ES-I3 (cell line): Measurements from ENCODE around the gene VANGL2.

Source experiments
- H3K36me3 ChIP-seq: 2 replicates; pipeline ENCODE4 v1.6.1; 2013; ENCODE audit warnings: mild to moderate bottlenecking, low read length, control low read depth, moderate library complexity; ENCODE audit not compliant: insufficient read depth
- H3K4me1 ChIP-seq: 2 replicates; pipeline ENCODE4 v1.6.1; 2013; ENCODE audit warnings: mild to moderate bottlenecking, control low read depth, low read length; ENCODE audit not compliant: insufficient read depth
- H3K9ac ChIP-seq: 2 replicates; pipeline ENCODE4 v1.6.1; 2013; ENCODE audit warnings: low read depth, mild to moderate bottlenecking, low read length, moderate library complexity
- H3K9me3 ChIP-seq: 2 replicates; pipeline ENCODE4 v1.6.1; 2013; ENCODE audit warnings: mild to moderate bottlenecking, low read length, moderate library complexity; ENCODE audit not compliant: control insufficient read depth, insufficient read depth

Gene VANGL2

GRCh38 chr1:160437432-160438316 is 37.3 kb downstream of the VANGL2 start:
- Histone ChIP-seq H3K4me1 (no peaks in the 10 kb centered on the region), H3K36me3 (no peaks in the 10 kb centered on the region), H3K9me3 (0 out of 2 replicates have a peak, but pooled peaks cover 2% of the 10 kb centered on the region), H3K9ac (no peak overlapping the region)

- 0 out of 2 replicates have a peak, but pooled peaks cover 2% of the 10 kb centered on the region for H3K9me3 ChIP-seq
- H3K4me1 ChIP-seq: no peaks in the 10 kb centered on the region
- H3K36me3 ChIP-seq: no peaks in the 10 kb centered on the region
- no peak overlapping the region for H3K9ac ChIP-seq
Observed at GRCh38 chr1:160438317-160438918, 38.1 kb downstream of the VANGL2 start.

GRCh38 chr1:160438935-160439334 is 38.6 kb downstream of the VANGL2 start:
- no peak overlapping the region for H3K9ac ChIP-seq
- 0 out of 2 replicates have a peak, but pooled peaks cover under 1% of the 10 kb centered on the region for H3K9me3 ChIP-seq
- H3K4me1 ChIP-seq: no peaks in the 10 kb centered on the region
- no peaks in the 10 kb centered on the region for H3K36me3 ChIP-seq

GRCh38 chr1:160439718-160440117 is 39.4 kb downstream of the VANGL2 start:
- H3K4me1 ChIP-seq: no peaks in the 10 kb centered on the region
- no peaks in the 10 kb centered on the region for H3K36me3 ChIP-seq
- H3K9ac ChIP-seq: no peak overlapping the region
- no peaks in the 10 kb centered on the region for H3K9me3 ChIP-seq

- Histone ChIP-seq H3K4me1 (no peaks in the 10 kb centered on the region), H3K9me3 (no peaks in the 10 kb centered on the region), H3K9ac (no peak overlapping the region), H3K36me3 (no peaks in the 10 kb centered on the region)
Observed at GRCh38 chr1:160446945-160447600, 46.7 kb downstream of the VANGL2 start.

DNA sequence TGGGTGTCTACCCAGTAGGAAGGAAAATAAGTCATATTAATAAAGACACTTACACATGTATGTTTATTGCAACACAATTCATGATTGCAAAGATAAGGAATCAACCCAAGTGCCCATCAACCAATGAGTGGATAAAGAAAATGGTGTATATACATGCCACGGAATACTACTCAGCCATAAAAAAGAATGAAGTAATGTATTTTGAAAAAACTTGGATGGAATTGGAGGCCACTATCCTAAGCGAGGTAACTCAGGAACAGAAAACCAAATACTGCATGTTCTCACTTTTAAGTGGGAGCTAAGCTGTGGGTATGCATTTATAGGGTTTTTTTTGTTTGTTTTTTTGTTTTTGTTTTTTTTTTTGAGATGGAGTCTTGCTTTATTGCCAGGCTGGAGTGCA is 49.1 kb downstream of the VANGL2 start:
- Histone ChIP-seq H3K9ac (no peak overlapping the region), H3K9me3 (no peaks in the 10 kb centered on the region), H3K36me3 (no peaks in the 10 kb centered on the region), H3K4me1 (no peaks in the 10 kb centered on the region)

DNA sequence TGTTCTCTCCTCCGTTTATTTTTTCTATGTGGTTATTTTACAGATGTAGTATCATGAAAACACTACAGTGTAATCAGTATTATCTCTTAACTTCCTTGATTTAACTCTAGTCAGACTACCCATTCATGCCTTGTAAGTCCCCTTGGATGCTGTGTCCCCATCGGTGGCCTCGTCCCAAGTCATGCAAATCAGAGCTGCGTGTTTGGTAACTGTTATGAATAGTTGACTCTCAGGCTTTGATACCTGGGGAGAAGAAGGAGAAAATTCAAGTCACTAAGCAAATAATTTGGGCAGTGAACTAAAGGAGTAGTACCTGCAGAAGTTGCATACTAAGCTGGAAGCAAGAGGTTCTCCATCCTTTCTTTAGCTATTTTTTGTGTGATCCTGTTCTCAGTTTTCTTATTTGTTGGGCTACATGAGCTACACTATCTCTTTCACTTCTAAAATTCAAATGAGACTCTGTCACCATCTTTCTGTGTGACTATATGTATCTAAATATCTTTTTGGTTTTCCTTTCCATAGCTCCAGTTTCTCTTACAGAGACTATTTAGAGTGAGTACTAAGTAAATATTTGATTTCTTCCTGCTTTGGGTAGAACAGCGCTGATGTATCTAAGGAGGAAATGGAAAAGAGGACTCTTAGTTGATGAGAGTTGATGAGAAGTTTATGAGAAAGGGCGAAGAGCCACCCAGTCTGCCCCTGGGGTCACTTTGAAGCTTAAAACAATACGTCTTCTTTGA is 50.9 kb downstream of the VANGL2 start:
- no peak overlapping the region for H3K9ac ChIP-seq
- H3K9me3 ChIP-seq: no peaks in the 10 kb centered on the region
- no peaks in the 10 kb centered on the region for H3K4me1 ChIP-seq
- H3K36me3 ChIP-seq: no peaks in the 10 kb centered on the region

DNA sequence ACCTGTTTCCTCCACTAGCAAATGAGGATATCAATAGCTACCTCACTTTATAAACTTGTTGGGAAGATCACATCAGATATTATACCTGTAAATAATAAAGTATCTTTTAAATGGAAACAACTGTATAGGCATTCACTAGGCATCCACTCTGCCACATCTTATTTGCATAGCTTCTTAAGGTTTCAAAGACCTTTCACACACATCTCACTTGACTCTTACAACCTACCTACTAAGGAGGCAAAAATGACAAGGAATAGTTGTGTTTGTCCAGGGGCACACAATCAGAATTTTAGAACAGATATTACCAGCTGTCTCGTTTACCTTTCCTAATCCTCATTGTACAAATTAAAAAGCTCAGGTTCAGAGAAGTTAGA is 51.5 kb downstream of the VANGL2 start:
- Histone ChIP-seq H3K36me3 (no peaks in the 10 kb centered on the region), H3K9ac (no peak overlapping the region), H3K4me1 (no peaks in the 10 kb centered on the region), H3K9me3 (no peaks in the 10 kb centered on the region)

DNA sequence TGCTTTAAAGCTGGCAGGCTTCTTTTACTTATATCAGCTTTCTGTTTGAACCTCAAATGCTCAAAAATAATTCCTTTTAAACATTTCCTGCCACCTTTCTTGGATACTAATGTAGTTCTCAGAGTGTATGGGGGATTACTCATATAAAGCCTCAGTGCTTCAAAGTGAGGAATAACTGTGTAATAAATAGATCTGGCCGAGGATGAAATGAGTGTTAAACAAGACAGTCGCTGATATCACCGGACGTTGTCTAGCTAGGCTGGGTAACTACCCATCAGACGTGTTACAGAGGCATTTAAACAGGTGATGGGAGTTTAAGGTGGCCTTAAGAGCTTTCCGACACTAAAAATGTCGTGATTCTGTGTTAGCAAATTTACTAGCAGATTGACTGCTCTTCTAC is 53.1 kb downstream of the VANGL2 start:
- Histone ChIP-seq H3K4me1 (no peaks in the 10 kb centered on the region), H3K9me3 (no peaks in the 10 kb centered on the region), H3K9ac (no peak overlapping the region), H3K36me3 (no peaks in the 10 kb centered on the region)

DNA sequence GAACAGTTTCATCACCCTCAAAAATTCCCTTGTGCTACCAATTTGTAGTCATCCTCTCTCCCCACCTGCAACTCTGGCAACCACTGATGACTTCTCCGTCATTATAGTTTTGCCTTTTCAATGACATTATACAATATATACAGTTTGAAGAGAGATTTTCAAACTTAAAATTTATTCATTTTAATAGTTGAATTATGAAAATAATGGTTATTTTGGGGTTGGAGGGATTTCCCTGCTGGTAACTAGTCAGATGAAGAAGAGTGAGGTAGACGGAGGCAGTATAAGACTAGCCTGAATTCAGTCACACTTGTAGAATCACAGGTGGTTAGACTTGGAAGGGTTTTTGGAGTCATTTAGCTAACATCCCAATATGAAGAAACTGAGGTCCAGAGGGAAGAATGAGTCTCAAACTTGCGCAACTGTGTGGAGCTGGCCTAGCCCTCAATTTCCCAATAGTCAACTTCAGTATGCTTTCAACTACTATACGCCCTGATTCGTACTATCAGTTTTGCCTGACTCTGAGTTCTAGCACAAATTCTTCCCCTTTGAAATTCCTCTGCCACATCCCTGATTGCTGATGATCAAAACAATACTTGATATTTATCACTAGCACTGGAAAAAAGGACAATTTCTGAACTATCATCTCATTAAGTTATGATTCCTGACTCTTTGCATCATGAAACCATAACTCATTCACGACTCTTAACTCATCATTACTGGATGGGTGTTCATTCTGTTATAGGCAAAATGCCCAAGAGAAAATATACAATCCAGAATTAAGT is 54.2 kb downstream of the VANGL2 start:
- Histone ChIP-seq H3K9ac (no peak overlapping the region), H3K36me3 (no peaks in the 10 kb centered on the region), H3K9me3 (no peaks in the 10 kb centered on the region), H3K4me1 (peaks cover 7% of the 10 kb centered on the region; the same call in 1 of the 2 replicates)

DNA sequence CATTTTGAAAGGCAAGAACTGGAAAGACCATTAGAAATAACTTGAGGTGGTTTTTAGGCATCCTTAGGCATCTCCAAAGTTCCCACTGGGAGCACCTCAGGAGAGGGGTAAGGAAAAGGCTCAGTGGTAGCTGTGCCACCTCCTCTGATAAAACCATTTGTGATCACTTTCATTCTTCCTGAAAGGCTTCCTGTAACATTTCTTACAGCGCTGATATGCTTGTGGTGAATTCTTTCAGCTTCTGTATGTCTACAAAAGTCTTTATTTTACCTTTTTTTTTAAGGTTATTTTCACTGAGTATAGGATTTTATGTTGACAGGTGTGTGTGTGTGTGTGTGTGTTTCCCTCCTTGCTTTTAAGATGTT is 54.8 kb downstream of the VANGL2 start:
- H3K4me1 ChIP-seq: peaks cover 9% of the 10 kb centered on the region
- no peaks in the 10 kb centered on the region for H3K36me3 ChIP-seq
- H3K9ac ChIP-seq: no peak overlapping the region
- no peaks in the 10 kb centered on the region for H3K9me3 ChIP-seq

- H3K4me1 ChIP-seq: peaks cover 19% of the 10 kb centered on the region
- H3K36me3 ChIP-seq: no peaks in the 10 kb centered on the region
- no peaks in the 10 kb centered on the region for H3K9me3 ChIP-seq
- no peak overlapping the region for H3K9ac ChIP-seq
Observed at GRCh38 chr1:160459056-160459455, 58.7 kb downstream of the VANGL2 start.

GRCh38 chr1:160459687-160460086 is 59.3 kb downstream of the VANGL2 start:
- Histone ChIP-seq H3K36me3 (no peaks in the 10 kb centered on the region), H3K9me3 (no peaks in the 10 kb centered on the region), H3K9ac (no peak overlapping the region), H3K4me1 (peaks cover 19% of the 10 kb centered on the region)

DNA sequence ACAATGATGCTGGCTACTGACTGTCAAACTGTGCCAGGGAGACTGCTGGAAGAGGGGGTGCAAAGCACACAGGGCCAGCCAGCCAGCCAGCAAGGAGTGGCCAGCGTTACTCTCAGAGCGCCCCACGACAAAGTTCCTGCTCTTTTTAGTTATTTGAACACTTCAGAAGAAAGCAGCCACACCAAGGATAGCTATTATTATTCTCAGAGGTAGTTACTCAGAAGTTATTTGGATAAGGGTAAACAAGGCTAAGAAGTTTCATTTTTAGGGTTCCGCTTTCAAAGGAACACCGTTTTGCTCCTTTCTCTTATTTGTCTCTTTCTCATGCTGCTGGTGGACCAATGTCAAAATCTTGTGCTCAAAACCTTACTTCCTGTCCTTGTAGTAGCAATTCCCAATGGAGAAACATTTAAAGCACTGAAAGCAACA is 59.9 kb downstream of the VANGL2 start:
- H3K9me3 ChIP-seq: no peaks in the 10 kb centered on the region
- H3K36me3 ChIP-seq: no peaks in the 10 kb centered on the region
- H3K9ac ChIP-seq: no peak overlapping the region
- H3K4me1 ChIP-seq: peaks cover 19% of the 10 kb centered on the region
